B cell (primary cell): ENCODE data around the gene RAB31. TPM values are rescaled to one million over a fixed set of nuclear protein-coding genes. Genes with fewer than 3 reads are reported as not detected.

Experiments
- ATAC-seq: fragments of 200-7000 bp; cut with Tn5 transposase; one replicate; pipeline ENCODE4 v1.10.0; 2021; ENCODE audit warnings: low read depth, mild to moderate bottlenecking, moderate number of reproducible peaks, moderate library complexity
- CTCF ChIA-PET: fragments of 350-600 bp; sonication (Branson Sonifier 250); formaldehyde crosslinking; loops from one replicate; lab custom pipeline; 2021; ENCODE audit warnings: antibody characterized with exemption, inconsistent platforms; lab: Charles Lee
- POLR2A ChIA-PET: fragments of 350-600 bp; sonication (Branson Sonifier 250); formaldehyde crosslinking; loops from one replicate; lab custom pipeline; 2021; ENCODE audit warnings: antibody characterized with exemption; lab: Charles Lee
- DNase-seq: peaks from one replicate; pipeline ENCODE4 v3.0.0; 2013
- H2AFZ ChIP-seq: 2 replicates; pipeline ENCODE4 v1.6.1; 2012; ENCODE audit warnings: mild to moderate bottlenecking, low read depth, low read length; ENCODE audit not compliant: insufficient read depth, poor library complexity, severe bottlenecking
- H3K27ac ChIP-seq, 2 donors: 1 replicate in 1 of 2; 2 replicates in 1 of 2; pipeline ENCODE4 v1.5.1; 2012 to 2013; ENCODE audit warnings: low read length in 2 of 2, mild to moderate bottlenecking in 2 of 2, moderate library complexity in 1 of 2
- H3K27me3 ChIP-seq, 4 experiments: fragments of 200-600 bp in 1 of 4; sonication (generic) in 1 of 4; replicated peaks in 1 of 4; 1 replicate in 2 of 4; 2 replicates in 2 of 4; pipeline versions ENCODE4 v1.6.1 to v1.7.0; 2013 to 2016; ENCODE audit warnings: low read length in 3 of 4, mild to moderate bottlenecking in 2 of 4, mixed read lengths in 1 of 4, moderate library complexity in 1 of 4; ENCODE audit not compliant: insufficient read depth in 4 of 4, control insufficient read depth in 3 of 4; ENCODE audit errors: control extremely low read depth in 1 of 4
- H3K36me3 ChIP-seq, 2 experiments: replicated peaks in 1 of 2; 1 replicate in 1 of 2; 2 replicates in 1 of 2; pipeline versions ENCODE4 v1.6.1 to v1.7.1; 2013; ENCODE audit warnings: low read length in 1 of 2; ENCODE audit not compliant: insufficient read depth in 2 of 2, control insufficient read depth in 1 of 2; ENCODE audit errors: control extremely low read depth in 1 of 2, extremely low read depth in 1 of 2
- H3K4me1 ChIP-seq, 2 donors: fragments of 200-600 bp in 1 of 2; sonication (generic) in 1 of 2; 1 replicate in 1 of 2; 2 replicates in 1 of 2; pipeline versions ENCODE4 v1.5.1 to v1.6.1; 2013 to 2017; ENCODE audit warnings: low read length in 2 of 2; ENCODE audit not compliant: control insufficient read depth in 2 of 2, insufficient read depth in 2 of 2
- H3K4me2 ChIP-seq: replicated peaks from 2 replicates; pipeline ENCODE3; 2012; ENCODE audit warnings: mild to moderate bottlenecking, low read depth, low read length; ENCODE audit not compliant: poor library complexity, severe bottlenecking
- H3K4me3 ChIP-seq, 5 experiments: fragments of 200-600 bp in 1 of 5; sonication (generic) in 1 of 5; 1 replicate in 3 of 5; 2 replicates in 2 of 5; pipeline versions ENCODE4 v1.5.1 to v1.7.0; 2011 to 2016; ENCODE audit warnings: low read length in 4 of 5, mild to moderate bottlenecking in 4 of 5, low read depth in 2 of 5, control low read depth in 1 of 5, moderate library complexity in 1 of 5; ENCODE audit not compliant: insufficient read depth in 1 of 5; ENCODE audit errors: control extremely low read depth in 1 of 5, extremely low read depth in 1 of 5
- H3K79me2 ChIP-seq: fragments of 200-600 bp; sonication (generic); one replicate; pipeline ENCODE4 v1.6.0; 2016; ENCODE audit warnings: low read length; ENCODE audit not compliant: control insufficient read depth, insufficient read depth
- H3K9ac ChIP-seq: fragments of 200-600 bp; sonication (generic); 2 replicates; pipeline ENCODE4 v1.6.1; 2017; ENCODE audit warnings: mild to moderate bottlenecking, low read length, moderate library complexity
- H3K9me3 ChIP-seq, 3 donors: one replicate each; pipeline versions ENCODE4 v1.6.1 to v1.7.1; 2013; ENCODE audit warnings: low read length in 2 of 3; ENCODE audit not compliant: control insufficient read depth in 2 of 3, insufficient read depth in 1 of 3; ENCODE audit errors: control extremely low read depth in 1 of 3
- H4K20me1 ChIP-seq: 2 replicates; pipeline ENCODE4 v1.6.0; 2012; ENCODE audit warnings: mild to moderate bottlenecking, low read length; ENCODE audit not compliant: insufficient read depth, control insufficient read depth, poor library complexity, severe bottlenecking
- H3K27ac Mint-ChIP-seq: one replicate; pipeline ENCODE4 v1.8.0; 2021; ENCODE audit warnings: mixed read lengths
- H3K27me3 Mint-ChIP-seq: one replicate; pipeline ENCODE4 v1.8.0; 2021; ENCODE audit warnings: mixed read lengths
- H3K4me1 Mint-ChIP-seq: one replicate; pipeline ENCODE4 v1.8.0; 2021; ENCODE audit warnings: mixed read lengths
- H3K4me3 Mint-ChIP-seq: one replicate; pipeline ENCODE4 v1.8.0; 2021; ENCODE audit warnings: mixed read lengths
- H3K9me3 Mint-ChIP-seq: one replicate; pipeline ENCODE4 v1.8.0; 2022; ENCODE audit warnings: mixed read lengths; ENCODE audit not compliant: insufficient read depth
- EZH2 ChIP-seq: IDR thresholded peaks from 2 replicates; pipeline ENCODE4 v1.6.1; 2012; ENCODE audit warnings: borderline replicate concordance, low read depth, mild to moderate bottlenecking, moderate library complexity, low read length; ENCODE audit not compliant: insufficient read depth, poor library complexity, severe bottlenecking
- WGBS: methylation state at CpG from one replicate; pipeline ENCODE4 v1.1.5; 2013; ENCODE audit warnings: missing lambda C conversion rate; ENCODE audit not compliant: insufficient coverage; 5-methylcytosine and 5-hydroxymethylcytosine counted together
- intact Hi-C: fragments of 100-400 bp; cut with micrococcal nuclease; formaldehyde crosslinking; loops from one replicate; pipeline ENCODE4 v1.10.0; 2022
- polyA plus RNA-seq: library from polyadenylated mRNA; depleted of rRNA; stranded (reverse); fragments of >200 nt; gene quantifications from 2 replicates; pipeline ENCODE4 v1.2.3, GENCODE V29; 2012
- total RNA-seq, 2 donors: library from RNA; stranded (reverse); fragments of 120-200 nt in 1 of 2; gene quantifications; 1 replicate in 1 of 2; 2 replicates in 1 of 2; pipeline versions ENCODE4 v1.2.3 to v1.2.4, GENCODE V29; 2013 to 2022
- TF ChIP-seq, protein P1 (sequence below): fragments of 200-600 bp; IDR thresholded peaks from one replicate; pipeline ENCODE4 v1.8.0; 2022; ENCODE audit warnings: antibody characterized with exemption, mild to moderate bottlenecking

Gene RAB31
- total and polyA plus RNA-seq, 2 donors (not counting 1 experiment from before 2014, with no cell fraction given) = 15.5 to 44.6 TPM

DNA sequence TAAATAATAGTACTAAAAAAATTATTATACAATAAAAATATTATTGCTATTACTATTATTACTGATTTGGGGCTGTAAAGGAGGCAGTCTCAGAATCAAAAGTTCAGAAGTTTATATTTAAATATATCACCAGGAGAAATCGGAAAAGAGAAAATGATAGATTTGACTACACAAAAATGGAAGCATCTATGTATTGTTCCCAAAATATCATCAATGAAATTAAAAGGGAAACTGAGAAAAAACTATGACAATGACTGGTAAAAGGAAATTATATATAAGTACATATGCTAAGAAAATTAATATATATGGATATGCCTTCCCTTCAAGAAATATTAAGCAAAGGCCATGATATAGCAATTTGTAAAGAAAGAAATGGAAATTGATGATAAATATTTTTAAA is 170.0 kb downstream of the RAB31 start:
- H3K9me3 ChIP-seq = no peaks in the 10 kb centered on the region
- H3K36me3 ChIP-seq = no peaks in the 10 kb centered on the region
- no peaks in the 10 kb centered on the region for H4K20me1 ChIP-seq
- H3K27me3 Mint-ChIP-seq = peaks cover 4% of the 10 kb centered on the region
- no peaks in the 10 kb centered on the region for H3K4me1 Mint-ChIP-seq
- ChIA-PET POLR2A (no interaction called here), CTCF (no interaction called here)
- DNase-seq (no peak), ATAC-seq (no peak)
- H3K27ac Mint-ChIP-seq = no peak overlapping the region
- H3K79me2 ChIP-seq = no peaks in the 10 kb centered on the region
- no peak overlapping the region for H3K4me3 ChIP-seq
- no peak overlapping the region for H3K4me2 ChIP-seq
- H3K4me1 ChIP-seq = no peaks in the 10 kb centered on the region
- H3K9ac ChIP-seq = no peak overlapping the region
- no peaks in the 10 kb centered on the region for H3K9me3 Mint-ChIP-seq
- intact Hi-C loops = no loop called here
- no peaks in the 10 kb centered on the region for H3K27me3 ChIP-seq
- no peak overlapping the region for H2AFZ ChIP-seq
- no peak overlapping the region for H3K27ac ChIP-seq
- no CpG with 5 or more reads among the region's 1 CpG for WGBS
- no peak for TF ChIP-seq EZH2
- TF ChIP-seq, protein P1, sequence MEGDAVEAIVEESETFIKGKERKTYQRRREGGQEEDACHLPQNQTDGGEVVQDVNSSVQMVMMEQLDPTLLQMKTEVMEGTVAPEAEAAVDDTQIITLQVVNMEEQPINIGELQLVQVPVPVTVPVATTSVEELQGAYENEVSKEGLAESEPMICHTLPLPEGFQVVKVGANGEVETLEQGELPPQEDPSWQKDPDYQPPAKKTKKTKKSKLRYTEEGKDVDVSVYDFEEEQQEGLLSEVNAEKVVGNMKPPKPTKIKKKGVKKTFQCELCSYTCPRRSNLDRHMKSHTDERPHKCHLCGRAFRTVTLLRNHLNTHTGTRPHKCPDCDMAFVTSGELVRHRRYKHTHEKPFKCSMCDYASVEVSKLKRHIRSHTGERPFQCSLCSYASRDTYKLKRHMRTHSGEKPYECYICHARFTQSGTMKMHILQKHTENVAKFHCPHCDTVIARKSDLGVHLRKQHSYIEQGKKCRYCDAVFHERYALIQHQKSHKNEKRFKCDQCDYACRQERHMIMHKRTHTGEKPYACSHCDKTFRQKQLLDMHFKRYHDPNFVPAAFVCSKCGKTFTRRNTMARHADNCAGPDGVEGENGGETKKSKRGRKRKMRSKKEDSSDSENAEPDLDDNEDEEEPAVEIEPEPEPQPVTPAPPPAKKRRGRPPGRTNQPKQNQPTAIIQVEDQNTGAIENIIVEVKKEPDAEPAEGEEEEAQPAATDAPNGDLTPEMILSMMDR = no peak
- H3K4me3 Mint-ChIP-seq = no peak overlapping the region

DNA sequence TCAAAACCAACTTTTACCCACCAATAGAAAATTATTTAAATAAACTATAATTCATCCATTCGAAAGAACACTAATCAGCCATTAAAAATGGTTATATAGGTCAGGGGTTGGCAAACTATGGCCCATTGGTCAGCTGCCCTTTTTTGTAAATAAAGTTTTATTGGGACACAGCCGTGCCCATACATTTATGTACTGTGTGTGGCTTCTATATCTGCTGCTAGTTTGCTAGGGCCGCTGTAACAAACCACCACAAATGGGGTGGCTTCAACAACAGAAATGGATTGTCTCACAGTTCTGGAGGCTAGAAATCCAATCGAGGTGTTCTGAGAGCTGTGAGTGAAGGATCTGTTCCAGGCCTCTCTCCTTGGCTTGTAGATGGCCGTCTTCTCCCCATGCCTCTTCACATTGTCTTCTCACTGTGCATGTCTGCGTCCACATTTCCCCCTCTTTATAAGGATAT is 170.7 kb downstream of the RAB31 start:
- no peak overlapping the region for H3K27ac Mint-ChIP-seq
- no peaks in the 10 kb centered on the region for H3K27me3 ChIP-seq
- H3K27ac ChIP-seq = no peak overlapping the region

More for the DNA sequence above, 170.7 kb downstream of the RAB31 start:
- Histone ChIP-seq H4K20me1 (no peaks in the 10 kb centered on the region), H3K9me3 (no peaks in the 10 kb centered on the region), H3K4me3 (no peak overlapping the region), H3K4me2 (no peak overlapping the region), H3K36me3 (no peaks in the 10 kb centered on the region), H3K9ac (no peak overlapping the region), H2AFZ (no peak overlapping the region), H3K4me1 (no peaks in the 10 kb centered on the region), H3K79me2 (no peaks in the 10 kb centered on the region)
- no peak overlapping the region for H3K4me3 Mint-ChIP-seq
- DNase-seq (no peak), ATAC-seq (no peak)
- H3K4me1 Mint-ChIP-seq = no peaks in the 10 kb centered on the region
- 96% methylated on average over 5 of the region's 6 CpGs for WGBS
- POLR2A ChIA-PET = no interaction called here
- CTCF ChIA-PET = no interaction called here
- H3K9me3 Mint-ChIP-seq = no peaks in the 10 kb centered on the region
- intact Hi-C loops = no loop called here
- no peak for TF ChIP-seq EZH2
- TF ChIP-seq, protein P1 = no peak
- H3K27me3 Mint-ChIP-seq = peaks cover 4% of the 10 kb centered on the region
